ENCODE data around the gene OLIG2.

OLIG2 gene

DNA sequence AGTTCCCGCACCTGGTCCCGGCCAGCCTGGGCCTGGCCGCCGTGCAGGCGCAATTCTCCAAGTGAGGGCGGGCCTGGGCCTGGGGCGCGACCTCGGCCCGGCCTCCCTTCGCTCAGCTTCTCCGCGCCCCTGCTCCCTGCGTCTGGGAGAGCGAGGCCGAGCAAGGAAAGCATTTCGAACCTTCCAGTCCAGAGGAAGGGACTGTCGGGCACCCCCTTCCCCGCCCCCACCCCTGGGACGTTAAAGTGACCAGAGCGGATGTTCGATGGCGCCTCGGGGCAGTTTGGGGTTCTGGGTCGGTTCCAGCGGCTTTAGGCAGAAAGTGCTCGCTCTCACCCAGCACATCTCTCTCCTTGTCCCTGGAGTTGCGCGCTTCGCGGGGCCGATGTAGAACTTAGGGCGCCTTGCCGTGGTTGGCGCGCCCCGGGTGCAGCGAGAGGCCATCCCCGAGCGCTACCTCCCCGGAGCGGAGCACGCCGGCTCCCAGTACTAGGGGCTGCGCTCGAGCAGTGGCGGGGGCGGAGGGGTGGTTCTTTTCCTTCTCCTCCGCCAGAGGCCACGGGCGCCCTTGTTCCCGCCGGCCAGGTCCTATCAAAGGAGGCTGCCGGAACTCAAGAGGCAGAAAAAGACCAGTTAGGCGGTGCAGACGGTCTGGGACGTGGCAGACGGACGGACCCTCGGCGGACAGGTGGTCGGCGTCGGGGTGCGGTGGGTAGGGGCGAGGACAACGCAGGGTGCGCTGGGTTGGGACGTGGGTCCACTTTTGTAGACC is 45.4 kb downstream of the OLIG2 start:
- peak; percentile 15 for DNase-seq (ENCODE audit: low read depth, low spot score)
- in situ Hi-C loops (cut with HindIII; ENCODE audit: low sequenced_read_pairs): no loop called here
- no peak overlapping the region for H3K4me3 ChIP-seq (ENCODE audit: low read depth, low read length)
- TF ChIP-seq, protein P1, sequence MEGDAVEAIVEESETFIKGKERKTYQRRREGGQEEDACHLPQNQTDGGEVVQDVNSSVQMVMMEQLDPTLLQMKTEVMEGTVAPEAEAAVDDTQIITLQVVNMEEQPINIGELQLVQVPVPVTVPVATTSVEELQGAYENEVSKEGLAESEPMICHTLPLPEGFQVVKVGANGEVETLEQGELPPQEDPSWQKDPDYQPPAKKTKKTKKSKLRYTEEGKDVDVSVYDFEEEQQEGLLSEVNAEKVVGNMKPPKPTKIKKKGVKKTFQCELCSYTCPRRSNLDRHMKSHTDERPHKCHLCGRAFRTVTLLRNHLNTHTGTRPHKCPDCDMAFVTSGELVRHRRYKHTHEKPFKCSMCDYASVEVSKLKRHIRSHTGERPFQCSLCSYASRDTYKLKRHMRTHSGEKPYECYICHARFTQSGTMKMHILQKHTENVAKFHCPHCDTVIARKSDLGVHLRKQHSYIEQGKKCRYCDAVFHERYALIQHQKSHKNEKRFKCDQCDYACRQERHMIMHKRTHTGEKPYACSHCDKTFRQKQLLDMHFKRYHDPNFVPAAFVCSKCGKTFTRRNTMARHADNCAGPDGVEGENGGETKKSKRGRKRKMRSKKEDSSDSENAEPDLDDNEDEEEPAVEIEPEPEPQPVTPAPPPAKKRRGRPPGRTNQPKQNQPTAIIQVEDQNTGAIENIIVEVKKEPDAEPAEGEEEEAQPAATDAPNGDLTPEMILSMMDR (IDR thresholded peaks at IDR 0.05; ENCODE audit: low read depth, low read length): no peak

DNA sequence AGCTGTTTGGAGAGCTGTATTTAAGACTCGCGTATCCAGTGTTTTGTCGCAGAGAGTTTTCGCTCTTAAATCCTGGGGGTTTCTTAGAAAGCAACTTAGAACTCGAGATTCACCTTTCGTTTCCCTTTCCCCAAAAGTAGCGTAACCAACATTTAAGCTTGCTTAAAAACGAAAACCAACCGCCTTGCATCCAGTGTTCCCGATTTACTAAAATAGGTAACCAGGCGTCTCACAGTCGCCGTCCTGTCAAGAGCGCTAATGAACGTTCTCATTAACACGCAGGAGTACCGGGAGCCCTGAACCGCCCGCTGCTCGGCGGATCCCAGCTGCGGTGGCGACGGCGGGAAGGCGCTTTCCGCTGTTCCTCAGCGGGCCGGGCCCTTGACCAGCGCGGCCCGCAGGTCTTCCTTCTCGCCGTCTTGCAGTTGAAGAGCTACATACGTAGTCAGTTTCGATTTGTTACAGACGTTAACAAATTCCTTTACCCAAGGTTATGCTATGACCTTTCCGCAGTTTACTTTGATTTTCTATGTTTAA is 46.1 kb downstream of the OLIG2 start:
- DNase-seq (ENCODE audit: low read depth, low spot score): peak; percentile 18
- in situ Hi-C loops (cut with HindIII; ENCODE audit: low sequenced_read_pairs): no loop called here
- TF ChIP-seq, protein P1 (IDR thresholded peaks at IDR 0.05; ENCODE audit: low read depth, low read length): no peak
- peak overlapping the region; percentile 12 for H3K4me3 ChIP-seq (ENCODE audit: low read depth, low read length)

DNA sequence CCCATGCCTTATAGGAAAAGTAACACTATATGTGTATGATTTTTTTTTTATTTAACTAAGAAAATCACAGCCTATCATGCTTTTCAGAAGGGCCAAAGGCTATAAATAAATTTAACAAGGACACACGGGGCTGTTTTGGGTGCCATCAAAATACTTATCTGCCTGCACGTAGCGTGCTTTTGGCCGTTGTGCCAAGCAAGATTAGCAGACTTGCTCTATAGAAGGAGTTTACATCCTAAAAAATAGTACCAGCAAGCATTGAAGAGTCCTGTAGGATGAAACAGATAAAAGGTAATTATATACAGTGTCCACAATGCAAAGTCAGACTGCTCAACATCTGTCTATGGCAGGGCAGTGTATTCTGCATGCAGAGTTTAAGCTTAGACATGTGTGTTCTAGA is 47.9 kb downstream of the OLIG2 start:
- in situ Hi-C loops (cut with HindIII; ENCODE audit: low sequenced_read_pairs): no loop called here

DNA sequence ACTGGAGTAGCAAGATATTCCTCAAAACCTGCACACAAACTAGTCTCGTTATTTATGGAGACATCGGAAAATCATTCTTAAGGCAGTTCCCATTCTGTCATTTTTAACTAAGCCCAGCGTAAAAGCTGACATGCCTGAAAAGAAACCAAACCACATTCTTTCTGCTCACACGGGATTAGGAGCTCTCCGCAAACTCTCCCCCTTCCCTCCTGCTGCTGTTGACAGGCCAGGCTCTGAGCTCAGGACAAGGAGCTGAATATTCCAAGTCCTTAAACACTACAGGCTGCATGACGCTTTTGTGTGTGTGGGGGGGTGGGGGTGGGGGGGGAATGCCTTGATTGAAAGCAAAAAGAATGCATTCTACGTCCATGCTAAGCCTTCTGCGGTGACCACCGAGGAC is 49.4 kb downstream of the OLIG2 start:
- TF ChIP-seq, protein P1 (IDR thresholded peaks at IDR 0.05; ENCODE audit: low read depth, low read length): no peak
- in situ Hi-C loops (cut with HindIII; ENCODE audit: low sequenced_read_pairs): no loop called here
- H3K4me3 ChIP-seq (ENCODE audit: low read depth, low read length): no peak overlapping the region
- DNase-seq (ENCODE audit: low read depth, low spot score): no peak

More for the DNA sequence above, 47.9 kb downstream of the OLIG2 start:
- TF ChIP-seq, protein P1 (IDR thresholded peaks at IDR 0.05; ENCODE audit: low read depth, low read length): no peak
- H3K4me3 ChIP-seq (ENCODE audit: low read depth, low read length): no peak overlapping the region
- DNase-seq (ENCODE audit: low read depth, low spot score): no peak

DNA sequence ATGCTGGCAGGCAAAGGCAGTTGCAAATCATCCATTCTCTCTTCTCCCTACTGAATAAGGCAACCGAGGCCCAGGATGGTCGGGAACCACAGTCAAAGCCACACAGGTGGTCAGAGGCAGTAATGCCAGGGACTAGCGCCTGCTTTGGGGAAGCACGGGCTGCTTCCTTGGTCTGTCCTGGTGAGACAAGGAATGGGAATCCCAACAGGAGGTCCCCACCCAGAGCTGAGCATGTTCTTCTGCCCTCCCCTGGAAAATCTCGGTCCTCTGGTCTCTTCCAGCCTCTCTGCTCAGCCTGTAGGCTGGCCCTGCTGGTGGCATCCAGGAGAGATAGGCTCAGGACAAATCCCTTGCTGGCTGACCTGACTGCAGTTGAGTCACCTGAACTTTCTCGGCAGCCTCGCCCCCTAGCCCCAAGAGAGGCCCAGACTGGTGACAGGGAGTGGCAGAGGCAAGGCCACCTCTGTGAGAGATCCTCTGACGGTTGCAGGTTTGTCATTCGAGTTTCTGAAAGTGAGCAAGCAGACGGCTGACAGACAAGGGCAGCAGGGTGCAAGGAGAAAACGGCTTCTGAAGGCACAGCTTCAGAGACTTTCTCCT is 50.0 kb downstream of the OLIG2 start:
- TF ChIP-seq, protein P1 (IDR thresholded peaks at IDR 0.05; ENCODE audit: low read depth, low read length): no peak
- in situ Hi-C loops (cut with HindIII; ENCODE audit: low sequenced_read_pairs): no loop called here
- DNase-seq (ENCODE audit: low read depth, low spot score): no peak
- no peak overlapping the region for H3K4me3 ChIP-seq (ENCODE audit: low read depth, low read length)

DNA sequence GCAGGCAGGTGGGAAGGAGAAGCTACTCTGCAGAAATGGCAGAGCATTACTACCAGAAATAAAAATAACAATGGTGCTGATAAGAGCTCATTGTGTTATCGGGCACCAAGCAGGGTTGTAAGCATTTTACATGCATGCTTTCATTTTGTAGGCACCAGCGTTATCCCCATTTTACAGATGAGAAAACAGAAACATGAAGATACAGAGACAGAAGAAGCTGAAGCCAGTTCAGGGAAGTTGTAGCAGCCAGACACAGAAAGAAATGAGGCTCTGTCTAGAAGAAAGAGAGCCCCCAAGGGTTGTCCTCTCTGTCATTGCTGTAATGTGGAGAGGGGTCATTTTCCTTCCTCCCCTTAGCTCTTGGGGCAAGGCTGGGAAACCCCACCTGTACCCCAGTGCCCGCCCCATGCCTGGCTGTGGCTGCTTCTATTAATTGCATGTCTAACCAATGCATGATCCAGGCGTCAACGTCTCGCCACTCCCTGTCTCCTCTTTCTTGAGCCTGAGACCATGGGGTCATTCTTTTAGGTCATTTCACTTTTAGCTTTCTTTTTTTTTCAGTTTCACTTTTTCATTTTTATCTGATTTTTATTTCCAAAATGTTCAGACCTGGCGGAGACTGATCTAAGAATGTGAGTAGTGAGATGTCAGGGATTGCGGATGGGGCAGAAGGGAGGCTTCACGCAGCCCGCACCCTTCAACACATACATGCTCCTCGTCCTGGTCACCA is 51.0 kb downstream of the OLIG2 start:
- TF ChIP-seq, protein P1 (IDR thresholded peaks at IDR 0.05; ENCODE audit: low read depth, low read length): no peak
- in situ Hi-C loops (cut with HindIII; ENCODE audit: low sequenced_read_pairs): no loop called here
- no peak for DNase-seq (ENCODE audit: low read depth, low spot score)

More for the DNA sequence above, 51.0 kb downstream of the OLIG2 start:
- no peak overlapping the region for H3K4me3 ChIP-seq (ENCODE audit: low read depth, low read length)
